ENCODE data around the gene CDH23. TPM values are rescaled to one million over a fixed set of nuclear protein-coding genes. Genes with fewer than 3 reads are reported as not detected.

CDH23 gene
- total and polyA plus RNA-seq, 10 of the 15 experiments (the other 5 are each of a cell fraction or from before 2014, with no cell fraction given): 0.09 to 0.40 (median 0.15) TPM; not detected in 1

DNA sequence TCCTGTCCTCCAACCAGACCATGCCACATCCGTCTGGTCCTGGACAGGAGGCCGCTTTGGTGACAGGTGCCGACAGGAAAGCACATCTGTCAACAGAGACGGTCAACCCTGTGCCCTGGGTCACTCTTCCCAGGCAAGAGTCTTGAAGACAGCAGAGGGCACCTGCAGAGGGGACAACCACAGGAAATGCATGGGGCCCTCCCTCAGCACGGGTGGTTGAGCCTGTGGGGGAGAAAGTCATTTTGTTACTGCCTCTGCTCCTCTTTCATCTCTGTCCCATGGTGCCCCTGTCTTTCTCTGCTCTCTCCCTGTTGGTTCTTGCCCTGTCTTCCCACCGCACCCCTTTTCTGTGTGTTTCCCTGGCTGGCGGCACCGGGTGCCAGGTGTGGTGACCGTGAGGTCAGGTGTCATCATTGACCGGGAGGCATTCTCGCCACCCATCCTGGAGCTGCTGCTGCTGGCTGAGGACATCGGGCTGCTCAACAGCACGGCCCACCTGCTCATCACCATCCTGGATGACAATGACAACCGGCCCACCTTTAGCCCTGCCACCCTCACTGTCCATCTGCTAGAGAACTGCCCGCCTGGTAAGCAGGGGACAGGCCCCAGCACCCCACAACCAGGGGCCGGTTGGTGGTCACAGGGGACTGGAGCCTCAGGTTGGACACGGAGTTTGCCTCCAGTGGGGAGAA, 394.2 kb downstream of the CDH23 start (continued):
- TF ChIP-seq, protein P1, sequence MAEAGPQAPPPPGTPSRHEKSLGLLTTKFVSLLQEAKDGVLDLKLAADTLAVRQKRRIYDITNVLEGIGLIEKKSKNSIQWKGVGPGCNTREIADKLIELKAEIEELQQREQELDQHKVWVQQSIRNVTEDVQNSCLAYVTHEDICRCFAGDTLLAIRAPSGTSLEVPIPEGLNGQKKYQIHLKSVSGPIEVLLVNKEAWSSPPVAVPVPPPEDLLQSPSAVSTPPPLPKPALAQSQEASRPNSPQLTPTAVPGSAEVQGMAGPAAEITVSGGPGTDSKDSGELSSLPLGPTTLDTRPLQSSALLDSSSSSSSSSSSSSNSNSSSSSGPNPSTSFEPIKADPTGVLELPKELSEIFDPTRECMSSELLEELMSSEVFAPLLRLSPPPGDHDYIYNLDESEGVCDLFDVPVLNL (IDR thresholded peaks at IDR 0.05; ENCODE audit: low read depth, low read length): no peak
- TF ChIP-seq, protein P2, sequence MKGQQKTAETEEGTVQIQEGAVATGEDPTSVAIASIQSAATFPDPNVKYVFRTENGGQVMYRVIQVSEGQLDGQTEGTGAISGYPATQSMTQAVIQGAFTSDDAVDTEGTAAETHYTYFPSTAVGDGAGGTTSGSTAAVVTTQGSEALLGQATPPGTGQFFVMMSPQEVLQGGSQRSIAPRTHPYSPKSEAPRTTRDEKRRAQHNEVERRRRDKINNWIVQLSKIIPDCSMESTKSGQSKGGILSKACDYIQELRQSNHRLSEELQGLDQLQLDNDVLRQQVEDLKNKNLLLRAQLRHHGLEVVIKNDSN (IDR thresholded peaks at IDR 0.05; ENCODE audit: borderline replicate concordance, extremely low read length, insufficient read depth, low read depth, low read length): no peak
- TF ChIP-seq EED (IDR thresholded peaks at IDR 0.05; ENCODE audit: low read depth): peak; percentile 69
- TF ChIP-seq ASH2L (IDR thresholded peaks at IDR 0.05; ENCODE audit: borderline replicate concordance, low read depth): no peak
- TF ChIP-seq ZSCAN29 (IDR thresholded peaks at IDR 0.05): no peak
- TF ChIP-seq HDGF (IDR thresholded peaks at IDR 0.05): no peak
- no peak for TF ChIP-seq FOS (IDR thresholded peaks at IDR 0.05; ENCODE audit: borderline replicate concordance, extremely low read depth, insufficient read length)
- TF ChIP-seq POU2F2 (IDR thresholded peaks at IDR 0.05; ENCODE audit: borderline replicate concordance, low read depth, low read length): 0 out of 3 replicates have a peak, but pooled peaks have one; percentile 25
- TF ChIP-seq JUNB (IDR thresholded peaks at IDR 0.05): peak; percentile 32; the same call in 1 of the 2 replicates
- TF ChIP-seq, protein P3, sequence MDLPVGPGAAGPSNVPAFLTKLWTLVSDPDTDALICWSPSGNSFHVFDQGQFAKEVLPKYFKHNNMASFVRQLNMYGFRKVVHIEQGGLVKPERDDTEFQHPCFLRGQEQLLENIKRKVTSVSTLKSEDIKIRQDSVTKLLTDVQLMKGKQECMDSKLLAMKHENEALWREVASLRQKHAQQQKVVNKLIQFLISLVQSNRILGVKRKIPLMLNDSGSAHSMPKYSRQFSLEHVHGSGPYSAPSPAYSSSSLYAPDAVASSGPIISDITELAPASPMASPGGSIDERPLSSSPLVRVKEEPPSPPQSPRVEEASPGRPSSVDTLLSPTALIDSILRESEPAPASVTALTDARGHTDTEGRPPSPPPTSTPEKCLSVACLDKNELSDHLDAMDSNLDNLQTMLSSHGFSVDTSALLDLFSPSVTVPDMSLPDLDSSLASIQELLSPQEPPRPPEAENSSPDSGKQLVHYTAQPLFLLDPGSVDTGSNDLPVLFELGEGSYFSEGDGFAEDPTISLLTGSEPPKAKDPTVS (IDR thresholded peaks at IDR 0.05; ENCODE audit: low read depth, low read length): no peak
- TF ChIP-seq TCF3 (IDR thresholded peaks at IDR 0.05; ENCODE audit: borderline replicate concordance, insufficient read depth, low read depth, low read length): 0 out of 2 replicates have a peak, but pooled peaks have one; percentile 45
- TF ChIP-seq ZNF207 (IDR thresholded peaks at IDR 0.05; ENCODE audit: borderline replicate concordance): no peak
- TF ChIP-seq GABPA (IDR thresholded peaks at IDR 0.05; ENCODE audit: low read depth): no peak
- TF ChIP-seq RUNX3 (IDR thresholded peaks at IDR 0.05; ENCODE audit: low read length): peak; percentile 82
- TF ChIP-seq PAX5 (IDR thresholded peaks at IDR 0.05; ENCODE audit: borderline replicate concordance, low read depth, low read length): peak; percentile 70; the same call in 1 of the 2 replicates
- TF ChIP-seq SRF (IDR thresholded peaks at IDR 0.05; ENCODE audit: low read depth in 2 of 2, low read length in 2 of 2): no peak

Data from GM12878 (cell line).